ENCODE measurements around the gene ZFP62.
"Not testable (repeated sequence)": the region's sequence is repeated elsewhere in the genome, so short reads cannot be mapped to it uniquely, and the experiment has no call there.

The ZFP62 gene

DNA sequence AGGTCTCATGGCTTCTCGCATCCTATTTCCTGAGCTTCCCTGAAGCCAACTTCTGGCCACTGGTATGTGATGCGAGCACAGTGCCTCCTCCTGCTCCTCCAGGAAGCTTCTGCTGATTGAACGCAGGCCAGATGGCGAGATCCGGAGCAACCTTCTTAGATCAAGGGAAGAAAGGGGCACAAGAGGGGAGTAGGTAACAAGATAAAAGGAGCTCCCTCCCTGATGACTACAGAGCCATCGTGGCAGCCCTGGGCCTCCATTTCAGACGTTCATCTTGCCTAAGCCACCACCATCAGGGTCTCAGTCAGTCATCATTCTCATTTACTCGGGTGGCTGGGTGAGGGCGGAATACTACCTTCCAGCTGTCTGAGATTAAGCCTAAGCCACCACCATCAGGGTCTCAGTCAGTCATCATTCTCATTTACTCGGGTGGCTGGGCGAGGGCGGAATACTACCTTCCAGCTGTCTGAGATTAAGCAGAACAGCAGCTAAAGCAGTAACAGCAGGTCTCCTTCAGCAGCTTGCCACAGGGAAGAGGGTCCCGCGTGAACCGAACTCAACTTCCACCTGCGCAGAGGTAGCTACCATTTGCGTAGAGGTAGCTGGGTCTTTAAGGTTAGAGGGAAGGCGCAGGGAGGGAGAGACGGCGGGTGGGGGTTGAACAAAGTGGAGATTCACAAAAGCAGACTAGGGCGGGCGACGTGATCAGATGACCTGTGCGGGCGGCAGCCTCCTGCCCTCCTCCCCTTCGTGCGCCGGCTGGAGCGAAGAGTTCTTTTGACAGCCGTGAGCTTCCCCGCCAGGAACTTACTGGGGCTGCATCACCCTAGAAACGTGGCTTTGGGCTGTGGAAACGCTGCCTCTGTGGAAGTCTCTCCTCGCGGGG is 30.6 kb downstream of the ZFP62 start:
- DNase-seq (ENCODE audit: low read depth in 3 of 3): peak; percentile 37 to 60 (median 52)

GRCh38 chr5:180829726-180830125 is 31.4 kb downstream of the ZFP62 start:
- no peak for DNase-seq (ENCODE audit: low read depth in 3 of 3)

DNA sequence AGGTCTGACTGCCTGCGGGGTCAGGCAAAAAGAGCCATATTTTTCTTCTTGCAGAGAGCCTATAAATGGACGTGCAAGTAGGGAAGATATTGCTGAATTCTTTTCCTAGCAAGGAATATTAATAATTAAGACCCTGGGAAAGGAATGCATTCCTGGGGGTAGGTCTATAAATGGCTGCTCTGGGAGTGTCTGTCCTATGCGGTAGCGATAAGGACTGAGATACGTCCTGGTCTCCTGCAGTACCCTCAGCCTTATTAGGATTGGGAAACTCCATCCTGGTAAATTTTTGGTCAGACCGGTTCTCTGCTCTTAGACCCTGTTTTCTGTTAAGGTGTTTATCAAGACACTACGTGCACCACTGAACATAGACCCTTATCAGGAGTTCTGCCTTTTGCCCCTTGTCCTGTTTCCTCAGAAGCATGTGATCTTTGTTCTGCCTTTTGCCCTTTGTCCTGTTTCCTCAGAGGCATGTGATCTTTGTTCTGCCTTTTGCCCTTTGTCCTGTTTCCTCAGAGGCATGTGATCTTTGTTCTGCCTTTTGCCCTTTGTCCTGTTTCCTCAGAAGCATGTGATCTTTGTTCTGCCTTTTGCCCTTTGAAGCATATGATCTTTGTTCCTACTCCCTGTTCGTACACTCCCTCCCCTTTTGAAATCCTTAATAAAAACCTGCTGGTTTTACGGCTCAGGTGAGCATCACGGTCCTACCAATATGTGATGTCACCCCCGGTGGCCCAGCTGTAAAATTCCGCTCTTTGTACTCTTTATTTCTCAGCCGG is 32.1 kb downstream of the ZFP62 start:
- DNase-seq (ENCODE audit: low read depth in 3 of 3): not testable (repeated sequence)

GRCh38 chr5:180827374-180827773 is 33.7 kb downstream of the ZFP62 start:
- DNase-seq (ENCODE audit: low read depth in 3 of 3): not testable (repeated sequence)

DNA sequence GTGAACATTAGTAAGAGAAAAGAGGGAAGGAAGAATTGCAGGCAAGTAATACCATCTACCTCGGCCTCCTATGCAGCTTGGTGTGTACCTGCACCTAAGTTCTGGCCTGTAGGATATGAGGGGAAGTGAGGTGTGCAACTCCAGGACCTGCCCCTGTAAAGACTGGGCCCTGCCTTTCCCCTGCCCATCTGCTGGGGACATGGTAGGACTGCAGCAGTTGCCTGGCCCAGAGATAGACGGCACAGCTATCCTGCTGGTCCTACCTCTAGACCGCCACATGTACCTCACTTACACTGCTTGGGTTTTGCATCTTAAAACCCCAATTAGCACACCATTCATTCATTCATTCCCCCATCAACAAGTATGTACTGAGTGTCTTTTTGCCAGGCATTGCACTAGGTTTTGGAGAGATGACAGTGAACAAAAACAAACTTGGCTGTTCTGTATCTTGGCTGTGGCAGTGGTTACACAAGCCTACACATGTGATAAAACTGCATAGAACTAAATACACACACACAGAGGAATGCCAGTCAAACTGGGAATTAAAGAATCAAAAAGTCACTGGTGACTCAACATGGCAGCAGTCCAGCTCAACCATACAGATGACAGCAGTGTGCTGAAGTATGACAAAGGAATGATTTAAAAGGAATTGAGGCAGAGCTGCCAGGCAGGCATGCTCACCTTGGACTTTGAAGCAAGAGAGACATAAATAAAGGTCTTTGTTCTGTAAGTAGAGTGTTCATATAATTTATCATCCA is 35.1 kb downstream of the ZFP62 start:
- peak in 1 of 3 donors; percentile 43 for DNase-seq (ENCODE audit: low read depth in 3 of 3)

DNA sequence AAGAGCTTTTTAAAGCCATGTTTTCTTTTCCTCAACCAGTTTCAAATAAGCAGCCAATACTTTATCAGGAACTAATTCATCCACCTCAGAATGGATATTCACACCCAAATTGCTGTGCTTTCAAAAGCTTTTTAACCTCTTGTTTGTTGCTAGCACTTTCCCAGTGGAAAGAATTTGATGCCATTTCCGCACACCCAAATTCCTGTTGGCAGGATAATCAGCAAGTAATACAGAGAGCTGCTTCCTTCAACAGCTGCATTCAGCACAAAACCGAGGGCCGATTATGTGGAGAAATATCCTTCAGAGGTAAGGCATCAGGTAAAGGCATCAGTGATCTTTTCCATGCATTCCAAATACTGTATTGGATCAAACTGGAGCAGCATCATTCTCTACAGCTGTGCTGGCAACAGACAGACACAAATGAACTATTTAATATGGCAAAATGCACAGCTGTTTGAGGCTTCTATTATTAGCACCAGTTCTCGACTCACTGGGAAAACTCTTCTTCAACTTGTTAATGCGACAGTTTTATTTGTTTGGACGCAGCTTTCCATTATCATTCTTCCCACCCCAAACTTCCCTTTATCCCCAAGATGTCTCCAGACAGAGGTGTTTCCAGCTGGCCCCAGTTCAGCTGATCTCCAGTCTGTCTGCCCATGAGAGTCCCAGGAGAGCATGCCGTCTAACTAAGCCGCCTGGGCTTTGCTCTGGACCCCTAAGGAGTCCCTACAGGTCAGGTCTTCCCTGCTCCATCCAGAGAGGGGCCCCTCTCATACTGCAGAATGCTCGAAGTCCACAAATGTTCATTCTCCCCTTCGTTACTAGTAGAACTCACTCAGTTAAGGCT is 36.2 kb downstream of the ZFP62 start:
- DNase-seq (ENCODE audit: low read depth in 3 of 3): no peak

DNA sequence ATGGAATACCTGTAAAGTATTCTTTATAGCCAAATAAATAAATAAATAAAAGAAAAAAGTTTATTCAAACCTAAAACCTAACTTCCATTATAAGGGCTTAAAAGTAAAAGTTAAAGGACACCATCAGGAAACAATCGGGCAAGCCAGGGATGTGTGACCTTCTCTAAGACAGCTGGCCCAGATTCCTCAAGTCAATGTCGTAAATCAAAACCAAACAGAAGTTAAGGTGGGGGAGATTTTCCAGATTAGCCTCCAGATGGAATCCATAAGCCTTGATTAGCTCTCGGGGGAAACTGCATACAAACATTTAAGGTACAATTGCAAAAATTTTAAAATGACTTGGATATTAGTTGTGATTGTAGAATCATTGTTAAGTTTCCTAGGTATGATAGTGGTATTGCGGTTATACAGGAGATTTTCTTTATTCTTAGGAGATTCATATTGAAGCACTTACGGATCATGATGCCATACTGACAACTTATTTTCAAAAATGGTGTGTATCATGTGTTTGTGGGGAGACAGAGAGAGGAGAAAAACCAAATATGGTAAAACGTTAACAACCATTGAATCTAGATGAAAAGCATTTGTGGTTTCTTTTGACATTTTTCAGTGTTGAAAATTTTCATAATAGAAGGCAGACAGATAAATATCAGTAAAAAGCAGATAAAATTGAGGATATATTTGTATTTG is 37.0 kb downstream of the ZFP62 start:
- DNase-seq (ENCODE audit: low read depth in 3 of 3): no peak

DNA sequence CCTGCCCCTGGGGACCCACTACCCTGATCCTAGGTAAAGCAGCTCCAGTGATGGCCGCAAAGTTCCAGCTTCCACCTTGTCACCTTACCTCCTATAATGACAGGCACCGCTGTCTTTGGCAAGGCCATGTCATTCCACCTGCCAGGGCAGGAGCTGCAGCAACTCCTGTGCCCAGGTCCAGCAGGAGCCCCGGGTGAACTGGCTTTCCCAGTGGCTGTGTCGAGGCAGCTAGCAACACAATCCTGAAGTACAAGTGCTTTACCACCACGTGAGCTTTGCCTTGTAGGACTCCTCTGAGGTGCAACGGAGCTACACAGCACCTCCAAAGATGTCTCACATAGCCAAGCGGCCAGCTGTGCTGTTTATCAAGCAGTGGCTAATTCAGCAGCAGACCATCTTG is 37.7 kb downstream of the ZFP62 start:
- no peak for DNase-seq (ENCODE audit: low read depth in 3 of 3)

DNA sequence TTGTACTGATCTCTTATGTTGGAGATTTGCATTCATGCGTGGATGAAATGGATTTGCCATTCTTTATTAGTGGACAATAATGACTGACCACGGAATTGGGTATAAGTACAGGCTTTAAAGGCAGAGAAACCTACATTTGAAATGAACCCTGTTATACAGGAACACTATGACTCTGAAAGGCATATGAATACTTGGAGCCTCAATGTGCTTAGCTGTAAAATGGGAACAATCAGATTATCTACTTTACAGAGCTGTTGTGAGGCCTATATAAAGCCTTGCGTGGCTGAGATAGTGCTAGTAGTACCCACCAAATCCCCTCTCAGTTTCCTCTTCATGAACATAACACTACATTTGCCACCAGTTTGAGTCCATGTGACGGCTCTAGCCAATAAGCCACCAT is 39.5 kb downstream of the ZFP62 start:
- no peak for DNase-seq (ENCODE audit: low read depth in 3 of 3)

DNA sequence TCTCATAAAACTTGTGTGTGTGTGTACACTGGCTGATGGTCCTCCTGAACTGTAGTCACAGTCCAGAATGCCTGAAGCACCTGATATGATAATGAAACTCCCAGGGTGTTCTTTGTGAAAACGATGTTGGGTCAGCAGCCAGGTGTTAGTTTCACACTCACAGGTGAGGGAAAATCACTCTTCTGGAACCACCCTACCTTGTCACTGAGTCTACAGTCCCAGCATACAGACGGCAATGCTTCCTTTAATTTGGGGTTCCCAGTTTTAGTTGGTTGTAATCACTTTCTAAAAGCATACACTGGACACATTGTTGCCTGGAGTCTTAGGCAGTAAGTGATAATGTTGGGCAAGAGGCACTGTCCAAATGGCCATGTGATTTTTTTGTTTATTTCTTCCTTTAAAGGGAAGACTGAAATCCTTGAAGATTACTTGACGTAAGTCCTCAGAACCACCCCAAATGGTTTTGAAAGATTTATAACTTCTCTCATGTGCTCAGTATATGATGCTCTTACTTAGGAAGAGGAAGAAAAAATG is 40.2 kb downstream of the ZFP62 start:
- no peak for DNase-seq (ENCODE audit: low read depth in 3 of 3)

DNA sequence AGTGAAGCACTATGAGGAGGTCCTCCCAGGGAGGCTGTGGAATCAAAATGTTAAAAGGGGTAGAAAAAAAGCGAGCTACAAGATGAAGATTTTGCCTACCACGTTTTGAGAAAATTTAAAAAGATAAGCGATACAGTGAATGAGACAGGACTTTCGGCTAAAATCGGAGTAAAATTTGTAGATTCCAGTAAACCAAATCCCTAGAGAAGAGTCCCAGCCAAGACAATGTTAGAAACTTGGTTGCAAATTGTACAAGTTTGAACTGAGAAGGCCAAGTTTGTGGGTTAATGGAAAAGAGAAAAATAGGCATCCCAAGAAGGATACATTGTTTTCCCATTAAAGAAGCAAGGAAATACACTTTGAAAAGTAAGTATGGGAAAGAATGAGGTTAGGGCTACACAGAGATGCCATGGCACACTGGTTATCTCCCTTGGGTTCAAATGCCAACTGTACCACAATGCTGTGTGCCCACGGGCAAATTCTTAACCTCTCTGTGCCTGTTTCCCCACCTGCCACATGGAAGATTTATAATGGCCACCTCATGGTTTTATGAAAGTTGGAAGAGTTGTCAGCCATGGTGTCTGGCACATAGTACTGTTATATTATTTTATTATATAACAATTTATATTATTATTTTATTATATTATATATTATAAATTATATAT is 42.3 kb downstream of the ZFP62 start:
- DNase-seq (ENCODE audit: low read depth in 3 of 3): no peak

GRCh38 chr5:180817893-180818674 is 43.0 kb downstream of the ZFP62 start:
- no peak for DNase-seq (ENCODE audit: low read depth in 3 of 3)

DNA sequence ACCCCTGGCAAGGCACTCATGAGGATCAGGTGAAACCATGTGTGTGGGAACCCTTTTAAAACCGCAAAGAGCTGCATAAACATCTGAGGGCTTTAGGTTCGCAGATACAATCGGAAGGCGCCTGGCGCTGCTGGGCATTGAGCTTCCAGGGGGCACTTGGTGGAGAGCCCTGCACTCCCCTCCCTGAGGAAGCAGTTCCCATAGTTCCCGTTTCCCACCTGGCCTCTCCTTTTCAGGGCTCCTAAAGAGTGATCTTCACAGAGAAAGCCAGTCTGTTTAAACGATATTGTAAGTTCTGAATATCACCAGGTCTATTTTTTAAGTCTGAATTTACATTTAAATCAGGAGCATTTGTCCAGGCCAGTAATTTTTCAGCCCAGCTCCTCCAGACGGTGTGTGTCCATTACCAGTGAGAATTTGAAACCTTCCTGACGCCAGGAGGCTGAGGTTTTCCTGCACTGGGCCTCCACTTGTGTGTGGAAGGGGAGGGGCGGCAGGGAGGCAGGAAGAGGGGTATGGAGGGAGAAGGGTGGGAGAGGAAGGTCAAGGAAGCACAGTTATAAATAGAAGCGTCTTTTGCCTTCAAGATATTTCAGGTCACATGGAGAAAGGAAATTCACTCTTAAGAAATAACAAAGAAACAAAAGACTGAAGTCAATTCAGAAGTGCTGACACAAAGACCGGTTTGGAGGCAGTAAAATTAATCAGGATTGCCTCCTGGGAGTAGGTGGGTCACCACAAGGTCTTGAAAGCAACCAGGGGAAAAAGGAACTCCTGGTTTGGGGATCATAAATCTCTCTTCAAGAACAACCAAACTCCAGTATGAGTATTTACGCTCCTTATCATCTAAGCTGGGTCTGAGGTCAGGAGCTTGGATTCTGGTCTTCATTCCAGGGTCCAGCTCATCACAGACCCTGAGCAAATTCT is 44.2 kb downstream of the ZFP62 start:
- DNase-seq (ENCODE audit: low read depth in 3 of 3): no peak

GRCh38 chr5:180815293-180815917 is 45.7 kb downstream of the ZFP62 start:
- DNase-seq (ENCODE audit: low read depth in 3 of 3): no peak

GRCh38 chr5:180813420-180813819 is 47.7 kb downstream of the ZFP62 start:
- DNase-seq (ENCODE audit: low read depth in 3 of 3): no peak

GRCh38 chr5:180811623-180812124 is 49.4 kb downstream of the ZFP62 start:
- no peak for DNase-seq (ENCODE audit: low read depth in 3 of 3)

DNA sequence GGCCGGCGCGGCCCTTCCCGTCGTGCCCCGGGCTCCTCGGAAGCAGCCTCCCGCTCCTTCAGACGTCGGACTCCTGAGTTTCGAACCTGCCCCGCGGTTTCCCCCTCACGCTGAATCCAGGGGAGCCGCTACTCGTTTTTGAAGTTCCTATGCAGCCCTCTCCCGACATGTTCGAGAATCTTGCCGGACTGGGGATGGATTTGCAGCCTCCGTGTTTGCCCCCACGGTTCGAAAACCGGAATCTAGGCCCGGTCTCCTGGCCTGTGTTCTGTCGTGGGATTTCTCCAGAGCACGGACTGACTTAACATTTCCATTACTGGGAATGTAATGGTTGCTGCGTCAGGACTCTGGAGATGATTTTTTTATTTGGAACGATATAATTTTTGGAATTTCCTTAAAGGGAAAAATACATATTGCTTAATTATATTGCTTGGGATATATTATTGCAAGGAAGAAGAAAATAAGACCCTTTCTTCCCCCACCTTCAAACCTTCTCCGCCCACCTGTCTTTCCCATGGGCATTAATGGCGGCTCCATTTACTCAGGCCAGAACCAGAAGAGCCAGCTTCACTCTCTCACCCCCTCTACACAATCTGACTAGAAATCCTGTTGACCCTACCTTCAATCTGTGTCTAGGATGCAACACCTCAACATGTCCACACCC is 50.0 kb downstream of the ZFP62 start:
- DNase-seq (ENCODE audit: low read depth in 3 of 3): no peak

Data from stimulated activated CD4-positive, alpha-beta T cell treated with anti-CD3 and anti-CD28 coated beads, TNF-alpha, amount 100 ng/mL, for 48 hours (primary cell).